ENCODE results near the gene VPREB1.

- no peak for TF ChIP-seq CTCF (conservative IDR thresholded peaks at IDR 0.05 in 1 of 2, IDR thresholded peaks at IDR 0.05 in 1 of 2; ENCODE audit: low read depth in 1 of 2, low read length in 2 of 2)
- TF ChIP-seq EZH2 (IDR thresholded peaks at IDR 0.05; ENCODE audit: low read length, missing control alignments) = no peak
Observed at GRCh38 chr22:22244316-22245250, at the start of gene VPREB1.

Data from fibroblast of lung (primary cell).